DOHH2 (cell line): ENCODE results near the gene SMIM21.

Source experiments
- H3F3A ChIP-seq: fragments of 200-600 bp; sonication (generic), shearing (Covaris generic); 2 replicates; pipeline ENCODE4 v1.6.0; 2016; ENCODE audit warnings: antibody characterized with exemption, mild to moderate bottlenecking; ENCODE audit not compliant: control insufficient read depth, insufficient read depth
- H3K27ac ChIP-seq: fragments of 200-600 bp; sonication (generic); 2 replicates; pipeline ENCODE4 v1.5.1; 2014; ENCODE audit warnings: low read depth, mild to moderate bottlenecking, low read length, moderate library complexity
- H3K27me3 ChIP-seq: fragments of 200-600 bp; sonication (generic); 2 replicates; pipeline ENCODE4 v1.6.1; 2014; ENCODE audit warnings: mild to moderate bottlenecking, low read length, mixed read lengths; ENCODE audit not compliant: control insufficient read depth
- H3K36me3 ChIP-seq: fragments of 200-600 bp; sonication (generic); 2 replicates; pipeline ENCODE4 v1.6.1; 2014; ENCODE audit warnings: mild to moderate bottlenecking, low read length, moderate library complexity, mixed read lengths; ENCODE audit not compliant: control insufficient read depth
- H3K4me1 ChIP-seq: fragments of 200-600 bp; sonication (generic); 2 replicates; pipeline ENCODE4 v1.6.1; 2014; ENCODE audit warnings: mild to moderate bottlenecking, low read length, mixed read lengths; ENCODE audit not compliant: control insufficient read depth
- H3K4me2 ChIP-seq: fragments of 200-600 bp; sonication (generic); 2 replicates; pipeline ENCODE4 v1.6.0; 2014; ENCODE audit warnings: mild to moderate bottlenecking, low read length, moderate library complexity
- H3K4me3 ChIP-seq: fragments of 200-600 bp; sonication (generic); 2 replicates; pipeline ENCODE4 v1.5.1; 2014; ENCODE audit warnings: mild to moderate bottlenecking, low read length, mixed read lengths
- H3K79me2 ChIP-seq: fragments of 200-600 bp; sonication (generic); 2 replicates; pipeline ENCODE4 v1.6.1; 2014; ENCODE audit warnings: mild to moderate bottlenecking, low read length, mixed read lengths; ENCODE audit not compliant: control insufficient read depth
- H3K9me2 ChIP-seq: fragments of 200-600 bp; sonication (generic); replicated peaks from 2 replicates; pipeline ENCODE4 v1.6.1; 2014; ENCODE audit warnings: mild to moderate bottlenecking, low read length, mixed read lengths; ENCODE audit not compliant: control insufficient read depth
- H3K9me3 ChIP-seq: fragments of 200-600 bp; sonication (generic); 2 replicates; pipeline ENCODE4 v1.6.1; 2014; ENCODE audit warnings: antibody characterized with exemption, low read length, mixed read lengths; ENCODE audit not compliant: control insufficient read depth, insufficient read depth
- H4K20me1 ChIP-seq: fragments of 200-600 bp; sonication (generic); 2 replicates; pipeline ENCODE4 v1.6.0; 2014; ENCODE audit warnings: low read depth, mild to moderate bottlenecking, antibody characterized with exemption, low read length, moderate library complexity; ENCODE audit not compliant: control insufficient read depth, insufficient read depth
- EZH2phosphoT487 ChIP-seq: fragments of 200-600 bp; sonication (generic); IDR thresholded peaks from 2 replicates; pipeline ENCODE4 v1.6.1; 2017; ENCODE audit warnings: borderline replicate concordance, mild to moderate bottlenecking, antibody characterized with exemption, low read length, moderate library complexity, mixed read lengths
- TF ChIP-seq, protein P1 (sequence below): fragments of 200-600 bp; sonication (generic); IDR thresholded peaks from one replicate; pipeline ENCODE4 v1.5.1; 2014; ENCODE audit warnings: antibody characterized with exemption, mild to moderate bottlenecking, low read depth, low read length; ENCODE audit not compliant: poor library complexity, severe bottlenecking

Gene SMIM21

DNA sequence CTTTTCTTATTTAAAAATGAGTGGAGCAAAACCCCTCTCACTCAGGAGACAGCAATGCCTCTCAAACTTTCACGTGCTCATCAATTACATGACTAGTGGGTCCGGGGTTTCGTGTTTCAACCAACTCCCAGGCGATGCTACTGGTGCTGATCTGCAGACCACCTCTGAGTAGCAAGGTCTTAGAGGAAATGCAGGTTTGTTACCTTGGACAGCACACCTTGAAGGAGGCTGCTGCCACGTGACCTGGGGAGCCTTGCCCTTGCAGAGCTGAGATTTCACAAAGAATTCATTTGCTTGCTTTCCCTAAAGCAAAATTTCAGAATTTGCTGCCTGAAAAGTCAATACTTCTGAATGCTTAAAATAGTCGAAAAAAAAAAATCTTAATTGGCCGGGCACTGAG is 32.4 kb downstream of the SMIM21 start:
- Histone ChIP-seq H3K27me3 (no peaks in the 10 kb centered on the region), H3F3A (no peaks in the 10 kb centered on the region), H3K4me2 (no peak overlapping the region), H4K20me1 (no peaks in the 10 kb centered on the region), H3K4me3 (no peak overlapping the region), H3K36me3 (no peaks in the 10 kb centered on the region), H3K9me2 (no peaks in the 10 kb centered on the region), H3K27ac (no peak overlapping the region), H3K4me1 (no peaks in the 10 kb centered on the region), H3K9me3 (no peaks in the 10 kb centered on the region), H3K79me2 (no peaks in the 10 kb centered on the region)
- TF ChIP-seq EZH2phosphoT487, result no peak

GRCh38 chr18:75393721-75394120 is 33.8 kb downstream of the SMIM21 start:
- H3K27me3 ChIP-seq, result no peaks in the 10 kb centered on the region
- TF ChIP-seq, protein P1, sequence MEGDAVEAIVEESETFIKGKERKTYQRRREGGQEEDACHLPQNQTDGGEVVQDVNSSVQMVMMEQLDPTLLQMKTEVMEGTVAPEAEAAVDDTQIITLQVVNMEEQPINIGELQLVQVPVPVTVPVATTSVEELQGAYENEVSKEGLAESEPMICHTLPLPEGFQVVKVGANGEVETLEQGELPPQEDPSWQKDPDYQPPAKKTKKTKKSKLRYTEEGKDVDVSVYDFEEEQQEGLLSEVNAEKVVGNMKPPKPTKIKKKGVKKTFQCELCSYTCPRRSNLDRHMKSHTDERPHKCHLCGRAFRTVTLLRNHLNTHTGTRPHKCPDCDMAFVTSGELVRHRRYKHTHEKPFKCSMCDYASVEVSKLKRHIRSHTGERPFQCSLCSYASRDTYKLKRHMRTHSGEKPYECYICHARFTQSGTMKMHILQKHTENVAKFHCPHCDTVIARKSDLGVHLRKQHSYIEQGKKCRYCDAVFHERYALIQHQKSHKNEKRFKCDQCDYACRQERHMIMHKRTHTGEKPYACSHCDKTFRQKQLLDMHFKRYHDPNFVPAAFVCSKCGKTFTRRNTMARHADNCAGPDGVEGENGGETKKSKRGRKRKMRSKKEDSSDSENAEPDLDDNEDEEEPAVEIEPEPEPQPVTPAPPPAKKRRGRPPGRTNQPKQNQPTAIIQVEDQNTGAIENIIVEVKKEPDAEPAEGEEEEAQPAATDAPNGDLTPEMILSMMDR, result no peak
- TF ChIP-seq EZH2phosphoT487, result no peak
- no peaks in the 10 kb centered on the region for H3K4me1 ChIP-seq
- no peaks in the 10 kb centered on the region for H4K20me1 ChIP-seq
- no peaks in the 10 kb centered on the region for H3K79me2 ChIP-seq
- H3K9me3 ChIP-seq, result no peaks in the 10 kb centered on the region
- no peak overlapping the region for H3K4me3 ChIP-seq
- H3K36me3 ChIP-seq, result no peaks in the 10 kb centered on the region
- H3K27ac ChIP-seq, result no peak overlapping the region
- H3K4me2 ChIP-seq, result no peak overlapping the region
- no peaks in the 10 kb centered on the region for H3F3A ChIP-seq
- H3K9me2 ChIP-seq, result no peaks in the 10 kb centered on the region

GRCh38 chr18:75392226-75392578 is 35.3 kb downstream of the SMIM21 start:
- H3F3A ChIP-seq, result no peaks in the 10 kb centered on the region
- no peaks in the 10 kb centered on the region for H3K9me2 ChIP-seq
- H3K9me3 ChIP-seq, result no peaks in the 10 kb centered on the region
- no peak overlapping the region for H3K4me2 ChIP-seq
- H3K4me3 ChIP-seq, result no peak overlapping the region
- H3K79me2 ChIP-seq, result no peaks in the 10 kb centered on the region
- no peaks in the 10 kb centered on the region for H4K20me1 ChIP-seq
- no peaks in the 10 kb centered on the region for H3K27me3 ChIP-seq
- H3K4me1 ChIP-seq, result no peaks in the 10 kb centered on the region
- no peak for TF ChIP-seq EZH2phosphoT487
- TF ChIP-seq, protein P1, result no peak
- no peak overlapping the region for H3K27ac ChIP-seq
- no peaks in the 10 kb centered on the region for H3K36me3 ChIP-seq

- no peaks in the 10 kb centered on the region for H3K79me2 ChIP-seq
- no peaks in the 10 kb centered on the region for H3K4me1 ChIP-seq
- TF ChIP-seq EZH2phosphoT487, result no peak
- TF ChIP-seq, protein P1, result no peak
Observed at GRCh38 chr18:75391279-75392225, 36.0 kb downstream of the SMIM21 start.

More at GRCh38 chr18:75391279-75392225, 36.0 kb downstream of the SMIM21 start:
- no peaks in the 10 kb centered on the region for H3K36me3 ChIP-seq
- H3K27ac ChIP-seq, result no peak overlapping the region
- H3K9me2 ChIP-seq, result no peaks in the 10 kb centered on the region
- no peaks in the 10 kb centered on the region for H3K27me3 ChIP-seq
- no peaks in the 10 kb centered on the region for H3F3A ChIP-seq
- H4K20me1 ChIP-seq, result no peaks in the 10 kb centered on the region
- H3K4me2 ChIP-seq, result no peak overlapping the region
- no peaks in the 10 kb centered on the region for H3K9me3 ChIP-seq
- H3K4me3 ChIP-seq, result no peak overlapping the region
